MCF 10A (cell line): ENCODE results near the gene MALL. TPM values are rescaled to one million over a fixed set of nuclear protein-coding genes. Genes with fewer than 3 reads are reported as not detected.
"Not testable (repeated sequence)": the region's sequence is repeated elsewhere in the genome, so short reads cannot be mapped to it uniquely, and the experiment has no call there.

Experiments
- BruUV-seq: library from RNA; stranded (reverse); fragments of 400-500 nt; replicated peaks from 2 replicates; lab custom pipeline; 2021; lab: Mats Ljungman, UMichigan
- CTCF ChIA-PET: fragments of 300-600 bp; sonication (Branson Sonifier 250); formaldehyde crosslinking; extraction: SDS; loops from one replicate; lab custom pipeline; 2021; ENCODE audit warnings: antibody characterized with exemption, inconsistent platforms; lab: Yijun Ruan, JAX
- POLR2A ChIA-PET: fragments of 300-600, 350-650 bp; sonication (Branson Sonifier 250); formaldehyde crosslinking; extraction: SDS; loops from one replicate; lab custom pipeline; 2020; ENCODE audit warnings: antibody characterized with exemption, inconsistent platforms; lab: Yijun Ruan, JAX
- DNase-seq: peaks from one replicate; pipeline ENCODE4 v3.0.0-alpha.2; 2018; ENCODE audit not compliant: unreplicated experiment
- H3K27ac Mint-ChIP-seq: one replicate; pipeline ENCODE4 v1.8.0; 2022; ENCODE audit warnings: mild to moderate bottlenecking, low read depth, mixed read lengths; ENCODE audit not compliant: unreplicated experiment
- H3K27me3 Mint-ChIP-seq: one replicate; pipeline ENCODE4 v1.8.0; 2022; ENCODE audit warnings: mixed read lengths; ENCODE audit not compliant: insufficient read depth, unreplicated experiment
- H3K36me3 Mint-ChIP-seq: one replicate; pipeline ENCODE4 v1.8.0; 2022; ENCODE audit warnings: mild to moderate bottlenecking, moderate library complexity, mixed read lengths; ENCODE audit not compliant: insufficient read depth, unreplicated experiment
- H3K4me1 Mint-ChIP-seq: one replicate; pipeline ENCODE4 v1.8.0; 2022; ENCODE audit warnings: mixed read lengths; ENCODE audit not compliant: insufficient read depth, unreplicated experiment
- H3K4me3 Mint-ChIP-seq: one replicate; pipeline ENCODE4 v1.8.0; 2022; ENCODE audit warnings: mild to moderate bottlenecking, moderate library complexity, mixed read lengths; ENCODE audit not compliant: unreplicated experiment
- H3K9me3 Mint-ChIP-seq: one replicate; pipeline ENCODE4 v1.8.0; 2022; ENCODE audit warnings: mixed read lengths; ENCODE audit not compliant: unreplicated experiment
- CTCF ChIP-seq: fragments of 200-600 bp; IDR thresholded peaks from one replicate; pipeline ENCODE4 v1.8.0; 2022; ENCODE audit warnings: antibody characterized with exemption, mild to moderate bottlenecking; ENCODE audit not compliant: unreplicated experiment
- intact Hi-C: fragments of 100-400 bp; cut with micrococcal nuclease; formaldehyde crosslinking; loops from 2 replicates; pipeline ENCODE4 v1.14.1; 2022
- total RNA-seq: library from RNA; stranded (reverse); gene quantifications from 2 replicates; pipeline ENCODE4 v1.2.3, GENCODE V29; 2022

Gene MALL
- total RNA-seq, 1 experiment from 2014 or later = 1.8 TPM

DNA sequence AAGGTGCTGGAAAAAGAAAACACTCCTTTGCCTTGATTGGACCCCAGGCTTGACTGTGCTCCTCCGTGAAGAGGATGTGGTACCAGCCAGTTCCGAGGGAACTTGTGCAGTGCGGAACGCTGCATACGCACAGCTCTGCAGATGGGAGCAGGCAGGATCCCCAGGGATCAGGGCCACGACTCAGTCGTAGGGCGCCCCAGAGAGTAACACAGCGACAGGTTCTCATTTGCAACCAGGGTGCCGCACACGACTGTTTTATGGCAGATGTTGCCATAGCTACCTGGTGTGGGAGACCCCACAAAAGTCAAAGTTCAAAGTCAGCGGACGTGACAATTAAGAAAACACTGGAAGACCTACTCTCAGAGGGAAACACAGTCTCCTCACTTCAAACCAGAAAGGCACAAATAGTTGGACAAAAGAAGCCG, 779 bp downstream of the MALL start:
- no peak for DNase-seq
- intact Hi-C loops = no loop called here
- Mint-ChIP-seq H3K9me3 (peaks cover 8% of the 10 kb centered on the region), H3K27me3 (no peaks in the 10 kb centered on the region), H3K4me3 (peak overlapping the region; percentile 64), H3K27ac (no peak overlapping the region), H3K36me3 (no peaks in the 10 kb centered on the region), H3K4me1 (peaks cover 16% of the 10 kb centered on the region)
- ChIA-PET CTCF (interaction anchor here (1.6 kb wide), 1 partner anchor 42 kb away, joined by 5 read pairs; no protein-coding TSS in a partner anchor), POLR2A (interaction anchor here (0.6 to 1.4 kb wide), 3 partner anchors 9 to 27 kb away, joined by 3 read pairs; no protein-coding TSS in a partner anchor)
- no TSS peak for BruUV-seq
- no peak for TF ChIP-seq CTCF

DNA sequence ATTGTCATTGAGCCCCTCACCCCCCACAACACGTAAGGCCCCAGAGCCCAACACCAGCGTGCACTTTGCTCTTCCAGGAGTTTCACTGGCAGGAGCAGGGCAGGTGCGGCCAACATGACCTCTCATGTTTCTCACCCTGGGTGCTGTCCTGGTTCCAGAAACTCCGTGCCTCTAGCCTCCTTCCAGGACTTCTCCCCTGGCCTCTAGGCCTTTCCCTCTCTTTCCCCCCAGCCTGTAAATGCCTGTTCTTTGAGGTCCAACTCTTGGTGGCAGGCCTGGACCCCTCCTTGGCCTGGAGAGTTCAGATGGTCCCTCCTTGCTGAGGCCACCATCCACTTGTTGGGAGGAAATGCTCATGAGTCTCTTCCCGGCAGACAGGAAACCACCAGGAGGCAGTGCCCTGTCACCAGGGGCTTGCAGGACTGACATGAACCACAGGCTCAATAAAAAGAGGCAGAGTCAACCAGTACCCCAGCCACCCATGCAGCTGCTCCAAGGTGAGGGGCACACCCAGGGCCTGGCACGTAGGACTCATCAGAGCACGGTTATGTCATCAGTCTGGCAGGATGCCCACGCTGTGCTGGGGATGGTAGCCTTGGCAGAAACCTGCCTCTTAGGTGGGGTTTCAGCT, 1.5 kb downstream of the MALL start:
- intact Hi-C loops = no loop called here
- Mint-ChIP-seq H3K4me1 (peaks cover 16% of the 10 kb centered on the region), H3K27ac (no peak overlapping the region), H3K9me3 (peaks cover 11% of the 10 kb centered on the region), H3K27me3 (no peaks in the 10 kb centered on the region), H3K36me3 (no peaks in the 10 kb centered on the region), H3K4me3 (no peak overlapping the region)
- CTCF ChIA-PET = no interaction called here
- no peak for TF ChIP-seq CTCF
- no TSS peak for BruUV-seq
- POLR2A ChIA-PET = interaction anchor here (0.6 to 1.1 kb wide), 3 partner anchors 8 to 28 kb away, joined by 3 to 4 read pairs (median 3); no protein-coding TSS in a partner anchor
- peak; percentile 73 for DNase-seq

DNA sequence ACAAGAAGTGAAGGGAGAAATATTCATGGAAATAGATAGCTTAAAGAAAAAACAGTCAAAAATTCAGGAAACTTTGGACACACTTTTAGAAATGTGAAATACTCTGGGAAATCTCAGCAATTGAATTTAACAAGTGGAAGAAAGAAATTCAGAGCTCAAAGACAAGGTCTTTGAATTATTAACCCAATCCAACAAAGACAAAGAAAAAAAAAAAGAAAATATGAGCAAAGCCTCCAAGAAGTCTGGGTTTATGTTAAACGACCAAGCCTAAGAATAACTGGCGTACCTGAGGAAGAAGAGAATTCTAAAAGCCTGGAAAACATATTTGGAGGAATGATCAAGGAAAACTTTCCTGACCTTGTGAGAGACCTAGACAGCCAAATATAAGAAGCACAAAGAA, 7.3 kb downstream of the MALL start:
- H3K27me3 Mint-ChIP-seq, CTCF ChIA-PET, H3K36me3 Mint-ChIP-seq, POLR2A ChIA-PET, intact Hi-C loops, H3K4me3 Mint-ChIP-seq, BruUV-seq, H3K27ac Mint-ChIP-seq, DNase-seq: not testable (repeated sequence)
- Mint-ChIP-seq H3K4me1 (peaks cover 31% of the 10 kb centered on the region), H3K9me3 (peaks cover 11% of the 10 kb centered on the region)

DNA sequence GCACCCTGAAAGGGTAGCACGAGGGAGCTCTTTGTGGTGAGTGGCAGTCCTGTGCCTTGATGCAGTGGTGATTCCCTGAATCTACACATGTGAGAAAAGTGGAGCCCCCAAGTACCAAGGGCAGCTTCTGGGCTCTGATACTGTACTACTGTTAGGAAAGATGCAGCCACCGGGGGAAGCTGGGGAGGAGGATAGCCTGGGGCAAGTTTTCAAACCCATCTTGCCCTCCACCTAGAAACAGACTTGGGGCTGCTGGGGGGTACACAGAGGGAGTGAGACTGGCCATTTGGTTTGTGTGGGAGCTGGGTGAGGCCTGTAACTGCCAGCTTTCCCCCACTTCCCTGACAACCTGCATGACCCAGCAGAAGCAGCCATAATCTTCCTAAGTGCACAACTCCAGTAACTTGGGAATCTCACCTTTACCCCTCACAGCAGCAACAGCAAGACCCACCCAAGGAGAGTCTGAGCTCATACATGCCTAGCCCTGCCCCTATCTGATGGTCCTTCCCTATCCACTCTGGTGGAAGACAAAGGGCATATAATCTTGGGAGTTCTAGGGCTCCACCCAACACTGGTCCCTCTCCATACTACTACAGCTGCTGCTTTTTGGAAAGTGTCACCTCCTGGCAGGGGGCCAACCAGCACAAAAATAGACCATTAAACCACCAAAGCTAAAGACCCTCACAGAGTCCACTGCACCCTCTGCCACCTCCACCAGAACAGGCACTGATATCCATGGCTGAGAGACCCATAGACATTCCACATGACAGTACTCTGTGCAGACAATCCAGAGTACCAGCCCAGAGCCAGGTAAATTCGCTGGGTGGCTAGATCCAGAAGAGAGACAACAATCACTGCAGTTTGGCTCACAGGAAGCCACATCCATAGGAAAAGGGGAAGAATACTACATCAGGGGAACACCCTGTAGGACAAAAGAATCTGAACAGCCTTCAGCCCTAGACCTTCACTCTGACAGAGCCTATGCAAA, 8.2 kb downstream of the MALL start:
- ChIA-PET POLR2A (interaction anchor here (0.6 to 1.3 kb wide), 3 partner anchors 14 to 27 kb away, joined by 3 to 4 read pairs (median 3); no protein-coding TSS in a partner anchor), CTCF (interaction anchor here (1.3 kb wide), 2 partner anchors 9 to 50 kb away, joined by 3 to 5 read pairs; partner anchors contain the start of gene MALL)
- Mint-ChIP-seq H3K27ac (peak overlapping the region; percentile 6), H3K27me3 (no peaks in the 10 kb centered on the region), H3K36me3 (no peaks in the 10 kb centered on the region), H3K9me3 (peaks cover 11% of the 10 kb centered on the region), H3K4me3 (no peak overlapping the region), H3K4me1 (peaks cover 32% of the 10 kb centered on the region)
- BruUV-seq = no TSS peak
- intact Hi-C loops = no loop called here
- TF ChIP-seq CTCF = no peak
- no peak for DNase-seq
